GM19043 (cell line): ENCODE measurements around the gene SMAD1.
"Not testable (repeated sequence)": the region's sequence is repeated elsewhere in the genome, so short reads cannot be mapped to it uniquely, and the experiment has no call there.

Source experiments
- ATAC-seq: cut with Tn5 transposase; IDR thresholded peaks from one replicate; pipeline ENCODE4 v1.9.1; 2021; ENCODE audit warnings: low read depth; ENCODE audit not compliant: unreplicated experiment

Gene SMAD1

GRCh38 chr4:145524552-145524951 is 42.9 kb downstream of the SMAD1 start:
- peak; percentile 44 for ATAC-seq

GRCh38 chr4:145525291-145525740 is 43.7 kb downstream of the SMAD1 start:
- no peak for ATAC-seq

- no peak for ATAC-seq
Observed at GRCh38 chr4:145527773-145528172, 46.1 kb downstream of the SMAD1 start.

GRCh38 chr4:145528601-145529000 is 46.9 kb downstream of the SMAD1 start:
- no peak for ATAC-seq

- no peak for ATAC-seq
Observed at GRCh38 chr4:145530189-145530588, 48.5 kb downstream of the SMAD1 start.

- ATAC-seq: no peak
Observed at GRCh38 chr4:145530662-145531061, 49.0 kb downstream of the SMAD1 start.

GRCh38 chr4:145531223-145531622 is 49.6 kb downstream of the SMAD1 start:
- ATAC-seq: no peak

GRCh38 chr4:145531859-145532258 is 50.2 kb downstream of the SMAD1 start:
- no peak for ATAC-seq

- ATAC-seq: no peak
Observed at GRCh38 chr4:145533001-145533400, 51.3 kb downstream of the SMAD1 start.

- ATAC-seq: not testable (repeated sequence)
Observed at GRCh38 chr4:145533415-145533814, 51.8 kb downstream of the SMAD1 start.

- ATAC-seq: no peak
Observed at GRCh38 chr4:145533961-145534360, 52.3 kb downstream of the SMAD1 start.

GRCh38 chr4:145535202-145535601 is 53.5 kb downstream of the SMAD1 start:
- ATAC-seq: no peak

GRCh38 chr4:145536044-145536443 is 54.4 kb downstream of the SMAD1 start:
- no peak for ATAC-seq

- ATAC-seq: no peak
Observed at GRCh38 chr4:145538596-145538995, 56.9 kb downstream of the SMAD1 start.

- ATAC-seq: no peak
Observed at GRCh38 chr4:145539671-145540070, 58.0 kb downstream of the SMAD1 start.

GRCh38 chr4:145540235-145540634 is 58.6 kb downstream of the SMAD1 start:
- no peak for ATAC-seq

GRCh38 chr4:145541346-145541745 is 59.7 kb downstream of the SMAD1 start:
- ATAC-seq: no peak

GRCh38 chr4:145545031-145545430 is 63.4 kb downstream of the SMAD1 start:
- ATAC-seq: no peak

- no peak for ATAC-seq
Observed at GRCh38 chr4:145545538-145546174, 64.0 kb downstream of the SMAD1 start.

- no peak for ATAC-seq
Observed at GRCh38 chr4:145546175-145546915, 64.7 kb downstream of the SMAD1 start.

- no peak for ATAC-seq
Observed at GRCh38 chr4:145551660-145552059, 70.0 kb downstream of the SMAD1 start.

- peak; percentile 85 for ATAC-seq
Observed at GRCh38 chr4:145552181-145552822, 70.6 kb downstream of the SMAD1 start.
